Measurements from ENCODE around the gene SMIM33. TPM values are rescaled to one million over a fixed set of nuclear protein-coding genes. Genes with fewer than 3 reads are reported as not detected.

The SMIM33 gene
- total RNA-seq, 4 donors from 2014 or later, result 0.40 to 1.7 (median 0.99) TPM

- peak in 1 of 3 donors; percentile 18 for DNase-seq
- Histone ChIP-seq H3K36me3 (no peaks in the 10 kb centered on the region), H3K4me3 (no peak overlapping the region), H3K27ac (no peak overlapping the region), H3K27me3 (no peaks in the 10 kb centered on the region), H3K4me1 (no peaks in the 10 kb centered on the region), H3K9me3 (no peaks in the 10 kb centered on the region)
- TF ChIP-seq CTCF (IDR thresholded peaks at IDR 0.05) (no peak), POLR2A (IDR thresholded peaks at IDR 0.05) (no peak)
These were observed 25.3 kb upstream of the SMIM33 start for GRCh38 chr5:139445325-139446170.

DNA sequence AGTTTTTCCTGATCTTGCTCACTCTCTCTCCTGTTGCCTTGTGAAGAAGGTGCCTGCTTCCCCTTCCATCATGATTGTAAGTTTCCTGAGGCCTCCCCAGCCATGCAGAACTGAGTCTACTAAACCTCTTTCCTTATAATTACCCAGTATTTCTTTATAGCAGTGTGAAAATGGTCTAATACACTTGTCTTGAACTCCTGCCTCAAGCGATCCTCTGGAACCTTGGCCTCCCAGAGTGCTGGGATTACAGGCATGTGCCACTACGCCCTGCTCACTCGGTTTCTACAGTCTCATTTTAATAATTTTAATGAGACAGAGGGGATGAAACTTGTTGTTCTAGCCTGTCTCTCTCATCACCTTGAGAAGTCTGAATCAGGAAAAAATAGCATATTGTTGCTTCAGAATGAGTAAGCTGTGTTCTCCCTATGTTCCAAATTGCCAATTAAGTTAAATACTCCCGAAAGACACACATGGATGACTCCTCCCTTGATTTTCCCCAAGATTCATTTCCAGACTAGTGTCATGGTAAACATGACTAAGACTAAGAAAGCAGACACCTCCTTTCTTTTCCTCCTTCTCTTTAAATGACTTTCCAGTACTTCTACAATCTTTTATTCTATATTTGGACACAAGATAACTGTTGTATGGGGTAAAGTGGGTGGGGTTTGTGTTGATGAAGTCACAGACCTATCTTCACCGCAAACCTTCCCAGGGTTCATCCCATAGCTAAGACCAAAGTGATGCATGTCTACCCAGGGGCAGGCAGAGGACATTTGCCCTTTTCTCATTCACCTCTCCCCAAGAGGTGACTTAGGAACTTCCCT is 23.6 kb upstream of the SMIM33 start:
- TF ChIP-seq POLR2A (IDR thresholded peaks at IDR 0.05), result no peak
- TF ChIP-seq CTCF (IDR thresholded peaks at IDR 0.05), result no peak

GRCh38 chr5:139451176-139451575 is 19.6 kb upstream of the SMIM33 start:
- Histone ChIP-seq H3K27ac (no peak overlapping the region), H3K4me1 (no peaks in the 10 kb centered on the region), H3K36me3 (no peaks in the 10 kb centered on the region), H3K4me3 (no peak overlapping the region), H3K9me3 (no peaks in the 10 kb centered on the region), H3K27me3 (no peaks in the 10 kb centered on the region)
- TF ChIP-seq POLR2A (IDR thresholded peaks at IDR 0.05) (no peak), CTCF (IDR thresholded peaks at IDR 0.05) (no peak)
- no peak for DNase-seq

More for the DNA sequence above, 23.6 kb upstream of the SMIM33 start:
- Histone ChIP-seq H3K4me1 (no peaks in the 10 kb centered on the region), H3K9me3 (no peaks in the 10 kb centered on the region), H3K36me3 (no peaks in the 10 kb centered on the region), H3K4me3 (no peak overlapping the region), H3K27me3 (no peaks in the 10 kb centered on the region), H3K27ac (no peak overlapping the region)
- peak in 1 of 3 donors; percentile 9 for DNase-seq

GRCh38 chr5:139451878-139452660 is 18.7 kb upstream of the SMIM33 start:
- no peaks in the 10 kb centered on the region for H3K9me3 ChIP-seq
- no peaks in the 10 kb centered on the region for H3K27me3 ChIP-seq
- TF ChIP-seq CTCF (IDR thresholded peaks at IDR 0.05), result no peak
- no peak for TF ChIP-seq POLR2A (IDR thresholded peaks at IDR 0.05)
- no peaks in the 10 kb centered on the region for H3K36me3 ChIP-seq
- DNase-seq, result peak in 1 of 3 donors; percentile 28
- no peak overlapping the region for H3K4me3 ChIP-seq
- H3K27ac ChIP-seq, result no peak overlapping the region
- no peaks in the 10 kb centered on the region for H3K4me1 ChIP-seq
